ENCODE measurements around the gene LPA.
"Not testable (repeated sequence)": the region's sequence is repeated elsewhere in the genome, so short reads cannot be mapped to it uniquely, and the experiment has no call there.

LPA gene

GRCh38 chr6:160659562-160659961 is 4.5 kb downstream of the LPA start:
- no peak for DNase-seq

- no peak for DNase-seq
Observed at GRCh38 chr6:160634706-160635105, 29.4 kb downstream of the LPA start.

GRCh38 chr6:160595838-160596832 is 67.9 kb downstream of the LPA start:
- no peak for DNase-seq

- not testable (repeated sequence) for DNase-seq
Observed at GRCh38 chr6:160595297-160595696, 68.8 kb downstream of the LPA start.

GRCh38 chr6:160586374-160586773 is 77.7 kb downstream of the LPA start:
- DNase-seq, result no peak

GRCh38 chr6:160583794-160584193 is 80.3 kb downstream of the LPA start:
- no peak for DNase-seq

GRCh38 chr6:160581406-160581805 is 82.7 kb downstream of the LPA start:
- DNase-seq, result no peak

GRCh38 chr6:160578515-160578914 is 85.6 kb downstream of the LPA start:
- not testable (repeated sequence) for DNase-seq

- no peak for DNase-seq
Observed at GRCh38 chr6:160573943-160574342, 90.1 kb downstream of the LPA start.

GRCh38 chr6:160571201-160571600 is 92.9 kb downstream of the LPA start:
- DNase-seq, result not testable (repeated sequence)

GRCh38 chr6:160544802-160545201 is 119.3 kb downstream of the LPA start:
- no peak for DNase-seq

- DNase-seq, result no peak
Observed at GRCh38 chr6:160535270-160535669, 128.8 kb downstream of the LPA start.

GRCh38 chr6:160534050-160534696 is 129.9 kb downstream of the LPA start:
- DNase-seq, result peak; percentile 51

GRCh38 chr6:160532315-160532714 is 131.8 kb downstream of the LPA start:
- DNase-seq, result no peak

GRCh38 chr6:160531826-160532225 is 132.2 kb downstream of the LPA start:
- no peak for DNase-seq

- not testable (repeated sequence) for DNase-seq
Observed at GRCh38 chr6:160529524-160529923, 134.6 kb downstream of the LPA start.

- no peak for DNase-seq
Observed at GRCh38 chr6:160523223-160523622, 140.9 kb downstream of the LPA start.

GRCh38 chr6:160520043-160520904 is 143.8 kb downstream of the LPA start:
- DNase-seq, result peak; percentile 56

GRCh38 chr6:160519603-160520042 is 144.5 kb downstream of the LPA start:
- peak; percentile 75 for DNase-seq

GRCh38 chr6:160519133-160519532 is 144.9 kb downstream of the LPA start:
- DNase-seq, result no peak

- DNase-seq, result no peak
Observed at GRCh38 chr6:160513836-160514235, 150.2 kb downstream of the LPA start.

- DNase-seq, result no peak
Observed at GRCh38 chr6:160510976-160511617, 153.0 kb downstream of the LPA start.

All from activated CD4-positive, alpha-beta T cell treated with anti-CD3 and anti-CD28 coated beads, Interleukin-2, amount 50 U/mL, for 1 hour (primary cell).